ENCODE results near the gene TENM4.

DNA sequence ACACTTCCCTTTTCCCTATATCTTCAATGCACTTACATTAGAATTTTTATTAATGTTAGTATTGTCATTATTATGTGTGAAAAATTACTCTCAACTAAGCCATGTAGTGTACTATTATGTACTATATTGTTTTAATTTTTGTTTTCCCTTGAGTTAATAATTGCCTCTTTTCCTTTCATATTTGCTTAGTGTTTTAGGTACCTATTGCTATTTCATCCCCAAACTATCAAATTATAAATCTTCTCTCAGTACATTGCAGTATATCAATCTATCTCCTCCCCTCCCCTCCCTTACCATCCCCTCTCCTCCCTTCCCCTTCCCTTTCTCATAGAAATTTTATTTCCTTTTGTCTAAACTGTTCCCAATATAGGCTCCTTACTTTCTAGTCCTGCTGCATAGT lies 12.8 kb upstream of the TENM4 start:
- TF ChIP-seq SKIL (CRISPR knock-in tag; IDR thresholded peaks at IDR 0.05; ENCODE audit: borderline replicate concordance) (no peak), POLR2AphosphoS5 (IDR thresholded peaks at IDR 0.05; ENCODE audit: low read depth, low read length) (no peak), ZNF331 (CRISPR knock-in tag; IDR thresholded peaks at IDR 0.05) (no peak), MYNN (CRISPR knock-in tag; IDR thresholded peaks at IDR 0.05; ENCODE audit: low read depth) (no peak), ASH2L (IDR thresholded peaks at IDR 0.05; ENCODE audit: insufficient read length, low read depth, low read length) (no peak), POLR2A (IDR thresholded peaks at IDR 0.05; ENCODE audit: insufficient read depth in 1 of 2, low read depth in 2 of 2, low read length in 2 of 2) (no peak)
- TF ChIP-seq, protein P1, sequence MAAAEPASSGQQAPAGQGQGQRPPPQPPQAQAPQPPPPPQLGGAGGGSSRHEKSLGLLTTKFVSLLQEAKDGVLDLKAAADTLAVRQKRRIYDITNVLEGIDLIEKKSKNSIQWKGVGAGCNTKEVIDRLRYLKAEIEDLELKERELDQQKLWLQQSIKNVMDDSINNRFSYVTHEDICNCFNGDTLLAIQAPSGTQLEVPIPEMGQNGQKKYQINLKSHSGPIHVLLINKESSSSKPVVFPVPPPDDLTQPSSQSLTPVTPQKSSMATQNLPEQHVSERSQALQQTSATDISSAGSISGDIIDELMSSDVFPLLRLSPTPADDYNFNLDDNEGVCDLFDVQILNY (CRISPR knock-in tag; conservative IDR thresholded peaks at IDR 0.05): no peak

Measured in HepG2 (cell line).